Measurements from ENCODE around the gene PNMA6F. TPM values are rescaled to one million over a fixed set of nuclear protein-coding genes. Genes with fewer than 3 reads are reported as not detected.

PNMA6F gene
- total RNA-seq, 4 donors from 2014 or later, result not detected

GRCh38 chrX:153319295-153320046 is 2.1 kb downstream of the PNMA6F start:
- Histone ChIP-seq H3K27me3 (no peaks in the 10 kb centered on the region), H3K36me3 (no peaks in the 10 kb centered on the region), H3K9me3 (no peaks in the 10 kb centered on the region), H3K4me1 (no peaks in the 10 kb centered on the region), H3K27ac (no peak overlapping the region), H3K4me3 (no peak overlapping the region)
- peak in 1 of 3 donors; percentile 38 for DNase-seq
- TF ChIP-seq CTCF (IDR thresholded peaks at IDR 0.05) (no peak), POLR2A (IDR thresholded peaks at IDR 0.05) (no peak)

DNA sequence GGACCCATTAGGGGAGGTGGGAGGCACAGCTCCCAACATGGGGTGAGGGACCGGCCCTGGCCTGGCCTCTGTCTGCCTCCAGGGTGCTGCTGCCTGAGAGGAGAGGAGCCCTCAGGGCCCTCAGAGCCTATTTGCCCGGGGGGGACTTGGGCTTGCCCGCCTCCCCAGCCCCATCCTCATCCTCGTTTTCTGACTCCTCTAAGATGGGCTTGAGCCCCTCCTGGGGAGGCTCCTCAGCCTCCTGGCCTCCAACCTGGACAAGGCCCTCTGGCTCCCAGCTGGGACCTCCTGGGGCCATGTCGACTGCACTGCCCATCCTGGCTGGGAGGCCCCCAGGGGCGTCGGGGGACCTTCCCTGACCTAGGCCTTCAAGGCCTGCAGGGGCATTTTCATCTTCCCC is 2.8 kb downstream of the PNMA6F start:
- no peaks in the 10 kb centered on the region for H3K27me3 ChIP-seq
- no peak overlapping the region for H3K4me3 ChIP-seq
- peak in 1 of 3 donors; percentile 4 for DNase-seq
- H3K9me3 ChIP-seq, result no peaks in the 10 kb centered on the region
- no peaks in the 10 kb centered on the region for H3K4me1 ChIP-seq
- no peak for TF ChIP-seq POLR2A (IDR thresholded peaks at IDR 0.05)
- TF ChIP-seq CTCF (IDR thresholded peaks at IDR 0.05), result no peak
- no peak overlapping the region for H3K27ac ChIP-seq
- H3K36me3 ChIP-seq, result no peaks in the 10 kb centered on the region

GRCh38 chrX:153317996-153318722 is 3.4 kb downstream of the PNMA6F start:
- Histone ChIP-seq H3K27me3 (no peaks in the 10 kb centered on the region), H3K4me3 (no peak overlapping the region), H3K27ac (no peak overlapping the region), H3K36me3 (no peaks in the 10 kb centered on the region), H3K4me1 (no peaks in the 10 kb centered on the region), H3K9me3 (no peaks in the 10 kb centered on the region)
- no peak for DNase-seq
- TF ChIP-seq POLR2A (IDR thresholded peaks at IDR 0.05), result no peak
- TF ChIP-seq CTCF (IDR thresholded peaks at IDR 0.05), result no peak

DNA sequence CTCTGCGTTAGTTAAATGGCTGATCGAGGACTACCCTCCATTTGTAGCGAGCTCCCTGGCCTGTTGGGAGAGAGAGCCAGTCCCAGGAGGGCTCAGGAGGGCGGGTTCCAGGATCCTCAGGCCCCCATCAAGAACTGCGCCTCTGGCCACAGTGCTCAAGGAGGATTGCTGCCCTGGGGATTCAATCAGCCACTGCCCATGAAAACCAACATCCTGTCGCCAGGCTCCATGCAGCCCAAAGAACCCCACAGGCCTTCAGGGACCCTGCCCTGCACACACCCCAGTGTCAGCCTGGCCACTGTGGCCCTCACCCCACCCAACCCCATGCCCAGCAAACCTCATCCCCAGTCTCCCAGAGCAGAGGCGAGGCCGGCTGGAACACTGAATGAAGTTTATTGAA is 4.3 kb downstream of the PNMA6F start:
- no peak overlapping the region for H3K27ac ChIP-seq
- no peaks in the 10 kb centered on the region for H3K9me3 ChIP-seq

DNA sequence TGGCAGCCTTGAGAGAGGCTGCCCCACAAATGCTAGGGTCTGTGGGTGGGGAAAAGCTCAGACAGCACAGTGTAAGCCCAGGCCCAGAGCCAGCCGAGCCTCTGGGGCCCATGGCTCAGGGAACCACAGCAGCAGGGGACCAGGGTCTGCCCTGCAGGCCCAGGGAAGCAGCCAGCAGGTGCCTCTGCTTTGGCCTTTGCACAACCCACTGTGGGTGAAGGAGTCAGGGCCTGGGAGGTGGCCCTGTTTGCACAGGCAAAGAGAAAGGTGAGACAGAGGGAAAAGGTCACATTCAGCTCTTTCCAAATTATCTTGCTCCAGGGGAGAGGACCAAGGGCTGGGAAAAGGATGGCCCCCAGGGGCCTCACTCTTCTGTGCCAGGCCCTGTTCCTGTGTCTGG is 8.7 kb downstream of the PNMA6F start:
- H3K27me3 ChIP-seq, result no peaks in the 10 kb centered on the region
- no peaks in the 10 kb centered on the region for H3K9me3 ChIP-seq
- H3K36me3 ChIP-seq, result no peaks in the 10 kb centered on the region
- no peaks in the 10 kb centered on the region for H3K4me1 ChIP-seq
- DNase-seq, result no peak
- TF ChIP-seq CTCF (IDR thresholded peaks at IDR 0.05) (no peak), POLR2A (IDR thresholded peaks at IDR 0.05) (no peak)
- no peak overlapping the region for H3K27ac ChIP-seq
- no peak overlapping the region for H3K4me3 ChIP-seq

More for the DNA sequence above, 4.3 kb downstream of the PNMA6F start:
- Histone ChIP-seq H3K4me1 (no peaks in the 10 kb centered on the region), H3K4me3 (no peak overlapping the region), H3K27me3 (no peaks in the 10 kb centered on the region), H3K36me3 (no peaks in the 10 kb centered on the region)
- TF ChIP-seq CTCF (IDR thresholded peaks at IDR 0.05), result no peak
- TF ChIP-seq POLR2A (IDR thresholded peaks at IDR 0.05), result no peak
- DNase-seq, result no peak

Measured in Peyer's patch (tissue), 4 donors.